Stimulated activated CD8-positive, alpha-beta memory T cell treated with anti-CD3 and anti-CD28 coated beads, Interleukin-15, amount 100 ng/mL, for 24 hours (primary cell): ENCODE results near the gene SVEP1.

Experiments used
- DNase-seq: peaks from one replicate; pipeline ENCODE4 v3.0.0-alpha.2; 2020; ENCODE audit warnings: low read depth

The SVEP1 gene

DNA sequence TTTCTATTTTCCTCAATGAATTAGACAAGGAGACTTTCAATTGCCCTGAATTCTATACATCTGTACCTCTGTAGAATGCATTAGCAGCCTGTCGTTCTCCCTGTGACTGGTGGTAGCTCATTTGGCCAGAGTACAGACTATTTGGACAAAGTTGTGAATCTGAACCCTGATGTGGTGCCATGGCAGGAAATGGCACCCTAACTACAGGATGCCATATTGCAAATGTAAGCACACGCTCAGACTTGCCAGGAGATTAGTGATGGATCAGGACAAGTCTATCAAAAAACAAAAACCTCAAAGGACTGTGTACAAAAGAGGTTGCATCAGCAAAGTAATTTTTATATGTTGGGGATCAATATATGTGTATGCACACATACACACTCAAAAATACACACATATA lies 58.3 kb downstream of the SVEP1 start:
- no peak for DNase-seq

GRCh38 chr9:110520120-110520701 lies 59.3 kb downstream of the SVEP1 start:
- no peak for DNase-seq

DNA sequence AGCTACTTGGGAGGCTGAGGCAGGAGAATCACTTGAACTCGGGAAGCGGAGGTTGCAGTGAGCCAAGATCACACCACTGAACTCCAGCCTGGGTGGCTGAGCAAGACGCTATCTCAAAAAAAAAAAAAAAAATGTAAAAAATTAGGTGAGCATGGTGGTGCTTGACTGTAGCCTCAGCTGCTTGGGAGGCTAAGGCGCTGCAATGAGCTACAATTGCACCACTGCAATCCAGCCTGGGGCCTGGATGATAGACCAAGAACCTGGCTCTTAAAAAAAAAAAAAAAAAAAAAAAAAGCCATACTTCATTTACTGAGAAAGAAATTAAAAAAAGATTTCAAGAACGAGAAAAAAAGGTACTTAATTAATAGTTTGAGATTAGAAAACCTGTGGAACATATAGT lies 62.1 kb downstream of the SVEP1 start:
- no peak for DNase-seq

GRCh38 chr9:110514897-110515296 lies 64.6 kb downstream of the SVEP1 start:
- no peak for DNase-seq

GRCh38 chr9:110512817-110513216 lies 66.7 kb downstream of the SVEP1 start:
- no peak for DNase-seq

DNA sequence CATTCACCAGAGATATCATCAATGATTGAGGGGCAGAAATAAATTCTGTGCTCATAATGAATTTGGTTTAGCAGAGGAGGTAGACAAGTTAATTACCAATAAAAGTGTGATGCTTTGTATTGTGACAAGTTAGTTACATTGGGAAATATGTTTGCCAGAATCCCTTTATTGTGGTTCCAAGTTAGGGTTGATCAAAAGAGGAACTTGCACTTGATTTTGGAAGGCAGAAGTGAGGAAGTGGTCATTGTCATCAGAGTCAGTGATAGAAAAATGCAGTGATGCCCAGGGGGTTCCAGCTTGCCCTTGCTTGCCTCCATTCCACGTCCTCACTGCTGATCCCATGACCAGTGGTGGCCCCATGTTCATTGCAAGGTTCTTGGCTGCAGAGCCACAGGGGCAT lies 69.7 kb downstream of the SVEP1 start:
- DNase-seq = no peak

GRCh38 chr9:110502842-110503241 lies 76.7 kb downstream of the SVEP1 start:
- no peak for DNase-seq

GRCh38 chr9:110499608-110500007 lies 79.9 kb downstream of the SVEP1 start:
- no peak for DNase-seq

DNA sequence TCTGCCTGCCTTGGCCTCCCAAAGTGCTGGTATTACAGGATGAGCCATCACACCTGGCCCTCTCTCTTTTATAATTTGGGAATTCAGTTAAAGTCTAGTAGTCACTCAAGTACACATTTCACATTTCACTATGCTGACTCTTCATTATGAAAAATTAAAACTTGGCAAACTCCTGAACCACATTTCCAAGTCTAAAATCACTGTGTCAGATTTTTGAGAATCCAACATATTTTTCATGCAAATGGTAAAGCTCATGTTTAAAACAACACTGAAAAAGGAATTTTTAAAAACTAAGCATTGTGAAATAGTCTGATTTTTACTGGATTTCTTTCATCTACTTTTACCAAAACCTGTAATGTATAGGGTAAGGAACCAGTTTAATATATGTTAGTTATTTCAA lies 92.3 kb downstream of the SVEP1 start:
- no peak for DNase-seq

DNA sequence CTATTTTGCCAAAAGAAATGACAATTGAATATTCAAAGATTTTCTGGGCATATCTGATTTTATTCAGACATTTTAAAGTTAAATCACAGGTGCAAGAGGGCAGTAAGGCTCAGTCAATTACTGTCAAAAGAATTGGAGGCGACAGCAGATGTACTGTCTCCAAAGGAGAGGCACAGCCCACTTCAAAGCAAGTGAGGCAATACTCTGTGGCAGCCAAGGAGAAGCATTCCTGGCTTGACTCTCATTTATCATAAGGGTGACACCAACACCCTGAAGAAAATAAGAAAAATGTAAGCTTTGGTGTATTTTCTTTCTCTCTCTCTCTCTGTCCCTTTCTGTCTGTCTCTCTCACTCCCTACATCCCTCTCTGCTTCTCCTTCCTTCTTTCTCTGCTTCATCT lies 93.3 kb downstream of the SVEP1 start:
- DNase-seq = no peak

DNA sequence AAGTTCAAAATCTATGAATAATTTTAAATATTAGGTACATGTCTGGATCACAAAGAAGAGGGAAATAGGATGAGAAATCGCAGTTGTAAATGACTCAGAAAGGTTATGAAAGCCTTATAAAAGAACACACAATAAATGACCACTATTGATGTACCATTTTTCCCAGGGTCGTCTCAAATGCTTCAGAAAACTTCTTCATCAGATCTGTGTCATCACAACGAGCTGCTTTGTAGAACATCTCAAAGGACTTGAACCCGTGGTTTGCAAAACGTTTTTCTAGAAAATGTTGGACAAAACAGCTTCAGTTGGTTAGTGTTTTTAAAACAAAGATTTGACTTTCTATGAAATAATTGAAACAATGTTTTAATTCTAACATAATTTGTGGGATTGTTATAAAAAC lies 100.1 kb downstream of the SVEP1 start:
- DNase-seq = no peak

- no peak for DNase-seq
Observed at GRCh38 chr9:110476251-110476650, 103.3 kb downstream of the SVEP1 start.

DNA sequence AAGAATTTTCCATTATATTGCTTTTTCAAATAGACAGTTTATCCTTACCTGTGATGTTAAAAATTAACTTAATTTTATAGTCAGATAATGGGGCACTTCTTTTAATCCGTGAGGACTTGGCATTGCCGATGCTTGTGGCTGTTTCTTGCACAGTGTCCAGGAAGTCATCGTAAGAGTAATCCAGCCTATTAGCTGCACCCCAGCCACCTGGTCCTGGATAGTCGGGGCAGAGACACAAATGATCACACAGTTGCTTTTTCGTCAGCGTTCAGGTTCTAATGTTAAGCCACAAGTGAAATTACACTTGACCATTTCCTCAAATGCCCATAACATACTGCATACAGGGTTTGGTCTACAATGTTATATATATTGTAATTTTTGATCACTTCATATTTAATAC lies 107.4 kb downstream of the SVEP1 start:
- no peak for DNase-seq

GRCh38 chr9:110468950-110469349 lies 110.6 kb downstream of the SVEP1 start:
- no peak for DNase-seq

- DNase-seq = no peak
Observed at GRCh38 chr9:110465190-110465589, 114.4 kb downstream of the SVEP1 start.

GRCh38 chr9:110464321-110464720 lies 115.2 kb downstream of the SVEP1 start:
- DNase-seq = no peak

DNA sequence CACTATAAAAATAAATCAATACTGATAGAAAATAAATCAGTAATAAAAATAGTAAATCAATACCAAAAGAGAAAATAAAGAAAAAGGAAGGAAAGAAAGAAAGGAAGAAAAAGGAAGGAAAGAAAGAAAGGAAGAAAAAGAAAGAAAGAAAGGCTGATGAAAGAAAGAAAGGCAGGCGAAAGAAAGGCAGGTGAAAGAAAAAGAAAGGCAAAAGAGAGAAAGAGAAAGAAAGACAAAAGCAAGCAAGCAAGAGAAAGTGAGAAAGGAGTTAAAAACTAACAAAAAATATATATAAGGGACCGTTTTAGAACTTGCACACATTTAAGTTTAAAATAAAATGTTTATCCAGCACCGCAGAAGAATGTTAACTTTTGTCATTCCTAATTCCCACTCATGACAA lies 116.0 kb downstream of the SVEP1 start:
- no peak for DNase-seq

- DNase-seq = no peak
Observed at GRCh38 chr9:110457245-110457644, 122.3 kb downstream of the SVEP1 start.

GRCh38 chr9:110456681-110457080 lies 122.9 kb downstream of the SVEP1 start:
- DNase-seq = no peak

GRCh38 chr9:110455860-110456259 lies 123.7 kb downstream of the SVEP1 start:
- no peak for DNase-seq

DNA sequence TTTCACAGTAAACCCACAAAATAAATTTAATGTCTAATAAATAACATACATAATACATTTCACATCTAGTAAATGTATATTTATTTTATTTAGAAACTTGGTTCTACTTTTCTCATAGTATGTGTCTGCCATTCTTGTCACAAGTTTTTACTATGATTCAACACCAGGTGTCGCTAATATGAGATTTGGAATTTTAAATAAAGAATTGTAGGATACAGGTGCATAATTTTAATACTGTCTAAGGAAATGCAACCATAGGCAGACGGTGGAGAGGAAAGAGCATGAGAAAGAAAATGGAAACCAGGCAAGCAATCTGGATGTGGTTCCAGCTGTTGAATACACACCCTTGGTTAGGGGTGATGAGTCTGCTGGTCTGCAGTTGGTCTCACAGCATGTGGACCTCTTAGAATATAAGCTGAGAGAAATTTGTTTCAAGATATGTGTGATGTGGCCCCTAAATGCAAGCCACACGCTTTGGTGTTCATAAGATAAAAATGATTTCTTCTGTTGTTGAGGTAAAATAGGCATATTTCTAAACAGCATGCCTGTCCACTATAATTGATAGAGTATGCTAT lies 127.2 kb downstream of the SVEP1 start:
- no peak for DNase-seq

DNA sequence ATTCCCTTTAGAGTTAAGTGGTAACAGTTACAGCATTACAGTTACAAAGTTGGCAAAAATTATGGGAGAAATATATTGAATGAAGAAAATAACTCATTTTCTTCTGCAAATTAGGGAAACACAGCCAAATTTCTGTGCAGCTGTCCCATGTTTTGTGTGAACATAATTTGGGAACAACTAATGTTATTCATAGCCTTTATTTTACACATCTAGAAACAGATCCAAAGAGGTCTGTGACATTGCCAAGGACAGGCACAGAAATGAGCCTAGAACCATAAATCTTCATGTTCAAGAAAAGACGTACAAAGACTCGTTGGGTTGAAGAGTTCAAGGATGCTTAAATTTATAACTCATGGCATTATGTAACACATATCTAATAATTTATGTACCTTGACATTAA lies 127.8 kb downstream of the SVEP1 start:
- DNase-seq = no peak

DNA sequence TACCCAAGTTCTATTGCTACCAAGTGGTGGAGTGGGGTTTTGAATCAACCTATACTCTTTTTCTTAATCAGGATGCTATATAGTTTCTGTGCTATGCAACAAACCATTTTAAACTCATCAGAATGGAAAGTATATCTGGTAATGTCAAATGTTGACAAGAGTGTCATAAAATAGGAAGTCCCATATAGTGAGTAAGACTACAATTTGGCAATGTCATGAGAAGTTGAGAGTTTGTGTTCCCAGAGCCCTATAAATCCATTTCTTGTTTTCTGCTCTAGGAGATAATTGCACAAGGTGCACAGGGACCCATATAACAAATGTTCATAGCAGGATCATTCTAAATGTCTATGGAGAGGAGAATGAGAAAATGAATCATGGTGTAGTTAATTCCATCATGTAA lies 132.1 kb downstream of the SVEP1 start:
- DNase-seq = no peak

DNA sequence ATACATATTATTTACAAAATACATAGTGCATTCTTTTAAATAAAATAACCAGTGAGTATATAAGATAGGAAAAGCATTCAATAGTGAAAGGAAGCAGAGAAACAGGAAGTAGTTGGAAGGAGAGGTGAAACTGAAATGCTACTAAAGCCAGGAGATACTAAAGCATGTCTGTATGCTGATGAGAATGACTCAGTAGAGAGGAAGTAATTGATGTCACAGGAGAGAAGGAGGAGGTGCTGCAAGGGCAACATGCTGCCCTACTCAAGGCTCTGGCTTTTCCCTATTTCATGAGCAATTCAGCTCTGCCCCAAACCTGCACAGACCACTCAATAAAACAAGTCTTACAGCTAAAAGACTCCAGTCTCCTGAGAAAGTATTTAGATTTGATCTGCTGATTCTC lies 133.4 kb downstream of the SVEP1 start:
- DNase-seq = no peak

DNA sequence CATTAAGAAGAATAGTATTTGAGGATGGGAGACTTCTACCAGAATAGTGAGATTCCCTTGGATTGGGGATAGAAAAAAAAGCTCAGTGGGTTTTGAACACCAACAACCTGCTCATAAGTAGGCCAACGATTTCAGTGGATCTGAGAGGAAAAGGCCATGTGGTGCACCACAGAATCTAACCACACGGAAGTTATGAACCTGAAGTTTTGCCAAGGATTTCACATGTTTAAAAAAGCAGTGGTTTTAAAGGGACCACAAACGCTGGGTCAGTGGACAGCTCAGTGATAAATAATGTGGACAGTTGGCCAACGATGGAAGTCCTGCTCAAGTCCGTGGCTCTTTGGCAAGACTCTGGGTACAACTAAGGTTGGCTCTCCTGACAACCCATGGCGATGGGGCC lies 134.6 kb downstream of the SVEP1 start:
- DNase-seq = no peak
